Caco-2 (cell line): ENCODE measurements around the gene SMYD2. TPM values are rescaled to one million over a fixed set of nuclear protein-coding genes. Genes with fewer than 3 reads are reported as not detected.
A peak's percentile ranks its signal among the peaks of the same experiment; 100 is the strongest.

Source experiments
- BruUV-seq: library from RNA; stranded (reverse); fragments of 400-500 nt; replicated peaks from 2 replicates; lab custom pipeline; 2021; lab: Mats Ljungman, UMichigan
- CTCF ChIA-PET: fragments of 300-600 bp; sonication (Branson Sonifier 250); formaldehyde crosslinking; loops from one replicate; lab custom pipeline; 2022; ENCODE audit warnings: antibody characterized with exemption; lab: Charles Lee
- POLR2A ChIA-PET: fragments of 300-600 bp; sonication (Branson Sonifier 250); formaldehyde crosslinking; loops from one replicate; lab custom pipeline; 2022; ENCODE audit warnings: antibody characterized with exemption; lab: Charles Lee
- DNase-seq, 2 experiments: peaks; one replicate each; pipeline versions ENCODE4 v3.0.0 to v3.0.0-alpha.2; 2020 to 2022
- H3K27me3 ChIP-seq: replicated peaks from 2 replicates; pipeline ENCODE4 v1.6.0; 2011; ENCODE audit warnings: low read length; ENCODE audit not compliant: control insufficient read depth, insufficient read depth
- H3K36me3 ChIP-seq: 2 replicates; pipeline ENCODE4 v1.5.1; 2011; ENCODE audit warnings: low read length; ENCODE audit not compliant: control insufficient read depth, insufficient read depth
- H3K4me1 ChIP-seq: fragments of 250-450 bp; sonication (Bioruptor Pico); 2 replicates; pipeline ENCODE4 v1.5.1; 2020; ENCODE audit warnings: mild to moderate bottlenecking
- H3K4me3 ChIP-seq: 2 replicates; pipeline ENCODE4 v1.5.1; 2011; ENCODE audit warnings: low read depth, mild to moderate bottlenecking, control low read depth, low read length
- H3K9me3 ChIP-seq: fragments of 250-450 bp; sonication (Bioruptor Pico); 2 replicates; pipeline ENCODE4 v1.5.1; 2020; ENCODE audit warnings: mild to moderate bottlenecking, moderate library complexity
- H3K27ac Mint-ChIP-seq: one replicate; pipeline ENCODE4 v1.8.0; 2022; ENCODE audit warnings: mixed read lengths; ENCODE audit not compliant: unreplicated experiment
- H3K27me3 Mint-ChIP-seq: one replicate; pipeline ENCODE4 v1.8.0; 2022; ENCODE audit warnings: mixed read lengths; ENCODE audit not compliant: insufficient read depth, unreplicated experiment
- H3K36me3 Mint-ChIP-seq: one replicate; pipeline ENCODE4 v1.8.0; 2022; ENCODE audit warnings: mild to moderate bottlenecking, mixed read lengths; ENCODE audit not compliant: insufficient read depth, unreplicated experiment
- H3K4me1 Mint-ChIP-seq: one replicate; pipeline ENCODE4 v1.8.0; 2022; ENCODE audit warnings: low read depth, mixed read lengths; ENCODE audit not compliant: unreplicated experiment
- H3K4me3 Mint-ChIP-seq: one replicate; pipeline ENCODE4 v1.8.0; 2022; ENCODE audit warnings: mild to moderate bottlenecking, moderate library complexity, mixed read lengths; ENCODE audit not compliant: unreplicated experiment
- H3K9me3 Mint-ChIP-seq: one replicate; pipeline ENCODE4 v1.8.0; 2022; ENCODE audit warnings: mixed read lengths; ENCODE audit not compliant: unreplicated experiment
- CTCF ChIP-seq, 2 experiments: fragments of 200-600 bp in 1 of 2; IDR thresholded peaks; 1 replicate in 1 of 2; 2 replicates in 1 of 2; pipeline versions ENCODE4 v1.5.1 to v1.8.0; 2011 to 2022; ENCODE audit warnings: antibody characterized with exemption in 1 of 2, control low read depth in 1 of 2, inconsistent platforms in 1 of 2, low read depth in 1 of 2, low read length in 1 of 2, mild to moderate bottlenecking in 1 of 2, moderate library complexity in 1 of 2; ENCODE audit not compliant: insufficient read depth in 1 of 2, severe bottlenecking in 1 of 2, unreplicated experiment in 1 of 2
- intact Hi-C: fragments of 100-400 bp; cut with micrococcal nuclease; formaldehyde crosslinking; loops from one replicate; pipeline ENCODE4 v1.10.0; 2022; ENCODE audit not compliant: unreplicated experiment
- total RNA-seq: library from RNA; stranded (reverse); gene quantifications from 2 replicates; pipeline ENCODE4 v1.2.3, GENCODE V29; 2022

The SMYD2 gene
- total RNA-seq, 1 experiment from 2014 or later: 182 TPM

GRCh38 chr1:214281720-214282629 is 1.0 kb downstream of the SMYD2 start:
- H3K27ac Mint-ChIP-seq: peak overlapping the region; percentile 69
- no peaks in the 10 kb centered on the region for H3K27me3 ChIP-seq
- H3K4me3 Mint-ChIP-seq: peak overlapping the region; percentile 94
- intact Hi-C loops: loop anchor here (1.0 to 5.0 kb wide), 2 partner anchors 234 to 270 kb away; partner anchors contain the start of gene PTPN14
- TSS peak; percentile 31 for BruUV-seq
- TF ChIP-seq CTCF (IDR thresholded peaks at IDR 0.05; ENCODE audit: insufficient read depth in 1 of 2, low read depth in 1 of 2, low read length in 1 of 2, severe bottlenecking in 1 of 2, unreplicated experiment in 1 of 2): no peak
- H3K4me1 Mint-ChIP-seq: peaks cover 47% of the 10 kb centered on the region
- POLR2A ChIA-PET: interaction anchor here (0.6 to 0.8 kb wide), 2 partner anchors 9 to 50 kb away, joined by 3 read pairs; no protein-coding TSS in a partner anchor
- no peaks in the 10 kb centered on the region for H3K9me3 ChIP-seq
- CTCF ChIA-PET: interaction anchor here (1.2 to 1.7 kb wide), 2 partner anchors 47 to 51 kb away, joined by 3 read pairs; no protein-coding TSS in a partner anchor
- DNase-seq: peak; percentile 47 to 49
- H3K4me1 ChIP-seq: peaks cover 67% of the 10 kb centered on the region
- no peaks in the 10 kb centered on the region for H3K9me3 Mint-ChIP-seq
- H3K27me3 Mint-ChIP-seq: no peaks in the 10 kb centered on the region
- no peaks in the 10 kb centered on the region; the same call in 1 of the 2 replicates for H3K36me3 ChIP-seq
- H3K36me3 Mint-ChIP-seq: peaks cover 47% of the 10 kb centered on the region
- peak overlapping the region; percentile 89 for H3K4me3 ChIP-seq

- H3K4me3 Mint-ChIP-seq: peak overlapping the region; percentile 94
- H3K4me1 Mint-ChIP-seq: peaks cover 40% of the 10 kb centered on the region
- Histone ChIP-seq H3K36me3 (no peaks in the 10 kb centered on the region; the same call in 1 of the 2 replicates), H3K9me3 (no peaks in the 10 kb centered on the region), H3K4me1 (peaks cover 59% of the 10 kb centered on the region), H3K4me3 (peak overlapping the region; percentile 89), H3K27me3 (no peaks in the 10 kb centered on the region)
- H3K36me3 Mint-ChIP-seq: peaks cover 45% of the 10 kb centered on the region
- DNase-seq: no peak
- ChIA-PET POLR2A (interaction anchor here (0.8 kb wide), 1 partner anchor 49 kb away, joined by 3 read pairs; no protein-coding TSS in a partner anchor), CTCF (interaction anchor here (1.2 to 1.7 kb wide), 2 partner anchors 46 to 50 kb away, joined by 3 read pairs; no protein-coding TSS in a partner anchor)
- intact Hi-C loops: loop anchor here (5.0 kb wide), 1 partner anchor 270 kb away; the partner anchor contains the start of gene PTPN14
- no peak for TF ChIP-seq CTCF (IDR thresholded peaks at IDR 0.05; ENCODE audit: insufficient read depth in 1 of 2, low read depth in 1 of 2, low read length in 1 of 2, severe bottlenecking in 1 of 2, unreplicated experiment in 1 of 2)
- H3K27ac Mint-ChIP-seq: peak overlapping the region; percentile 69
- H3K27me3 Mint-ChIP-seq: no peaks in the 10 kb centered on the region
- H3K9me3 Mint-ChIP-seq: no peaks in the 10 kb centered on the region
- no TSS peak for BruUV-seq
These were observed 1.8 kb downstream of the SMYD2 start for GRCh38 chr1:214282630-214283242.
